Measurements from ENCODE around the gene RUFY1. TPM values are rescaled to one million over a fixed set of nuclear protein-coding genes. Genes with fewer than 3 reads are reported as not detected.
"Not testable (repeated sequence)": the region's sequence is repeated elsewhere in the genome, so short reads cannot be mapped to it uniquely, and the experiment has no call there.

The RUFY1 gene
- polyA plus RNA-seq, 1 donor from 2014 or later: 31.3 TPM

- no peak for TF ChIP-seq MXI1 (conservative IDR thresholded peaks at IDR 0.05; ENCODE audit: poor library complexity, severe bottlenecking)
- TF ChIP-seq SMC3 (conservative IDR thresholded peaks at IDR 0.05; ENCODE audit: poor library complexity): no peak
- no peak for TF ChIP-seq REST (IDR thresholded peaks at IDR 0.05; ENCODE audit: borderline replicate concordance)
- no peak for TF ChIP-seq EZH2 (IDR thresholded peaks at IDR 0.05; ENCODE audit: borderline replicate concordance, insufficient read depth, low read length, poor library complexity, severe bottlenecking)
- no peak for TF ChIP-seq TAF1 (IDR thresholded peaks at IDR 0.05; ENCODE audit: low read depth)
- TF ChIP-seq CTCF (IDR thresholded peaks at IDR 0.05; ENCODE audit: poor library complexity, severe bottlenecking): no peak
- TF ChIP-seq EP300 (conservative IDR thresholded peaks at IDR 0.05; ENCODE audit: poor library complexity, severe bottlenecking): no peak
- TF ChIP-seq RAD21 (conservative IDR thresholded peaks at IDR 0.05): no peak
- TF ChIP-seq POLR2AphosphoS5 (IDR thresholded peaks at IDR 0.05): no peak
- Histone ChIP-seq H3K79me2 (replicated peaks; ENCODE audit: insufficient read depth, low read length) (no peaks in the 10 kb centered on the region), H3K9me3 (ENCODE audit: low read length) (no peaks in the 10 kb centered on the region), H2AFZ (ENCODE audit: low read depth, low read length) (no peak overlapping the region), H3K4me3 (ENCODE audit: low read length) (no peak overlapping the region), H3F3A (ENCODE audit: insufficient read depth, low read length, poor library complexity, severe bottlenecking) (no peaks in the 10 kb centered on the region), H3K27me3 (ENCODE audit: insufficient read depth, low read depth, low read length) (no peaks in the 10 kb centered on the region), H4K20me1 (ENCODE audit: insufficient read depth) (no peaks in the 10 kb centered on the region), H3K9me2 (ENCODE audit: insufficient read depth, low read length) (no peaks in the 10 kb centered on the region), H3K27ac (ENCODE audit: low read length) (no peak overlapping the region), H3K36me3 (ENCODE audit: insufficient read depth, low read length) (no peaks in the 10 kb centered on the region), H3K9ac (ENCODE audit: low read length) (no peak overlapping the region), H3K4me2 (ENCODE audit: low read length) (no peak overlapping the region)
Observed at GRCh38 chr5:179516221-179516620, 34.1 kb upstream of the RUFY1 start.

GRCh38 chr5:179517746-179518145, 32.6 kb upstream of the RUFY1 start:
- not testable (repeated sequence) for H3K36me3 ChIP-seq (ENCODE audit: insufficient read depth, low read length); H4K20me1 ChIP-seq (ENCODE audit: insufficient read depth); H3K79me2 ChIP-seq (replicated peaks; ENCODE audit: insufficient read depth, low read length); H3K4me2 ChIP-seq (ENCODE audit: low read length); H3K9ac ChIP-seq (ENCODE audit: low read length); H3K27ac ChIP-seq (ENCODE audit: low read length); H3K4me3 ChIP-seq (ENCODE audit: low read length); H3K9me2 ChIP-seq (ENCODE audit: insufficient read depth, low read length); H3K27me3 ChIP-seq (ENCODE audit: insufficient read depth, low read depth, low read length); H2AFZ ChIP-seq (ENCODE audit: low read depth, low read length); H3F3A ChIP-seq (ENCODE audit: insufficient read depth, low read length, poor library complexity, severe bottlenecking); H3K9me3 ChIP-seq (ENCODE audit: low read length)

- H3K27me3 ChIP-seq (ENCODE audit: insufficient read depth, low read depth, low read length); H3K9ac ChIP-seq (ENCODE audit: low read length); H3K27ac ChIP-seq (ENCODE audit: low read length); H3K4me2 ChIP-seq (ENCODE audit: low read length); H3F3A ChIP-seq (ENCODE audit: insufficient read depth, low read length, poor library complexity, severe bottlenecking); H4K20me1 ChIP-seq (ENCODE audit: insufficient read depth); H3K9me3 ChIP-seq (ENCODE audit: low read length); H3K9me2 ChIP-seq (ENCODE audit: insufficient read depth, low read length); H3K36me3 ChIP-seq (ENCODE audit: insufficient read depth, low read length); H3K79me2 ChIP-seq (replicated peaks; ENCODE audit: insufficient read depth, low read length); H2AFZ ChIP-seq (ENCODE audit: low read depth, low read length); H3K4me3 ChIP-seq (ENCODE audit: low read length): not testable (repeated sequence)
Observed at GRCh38 chr5:179518369-179518768, 32.0 kb upstream of the RUFY1 start.

- H3K79me2 ChIP-seq (replicated peaks; ENCODE audit: insufficient read depth, low read length); H3K4me2 ChIP-seq (ENCODE audit: low read length); H3K27ac ChIP-seq (ENCODE audit: low read length); H3F3A ChIP-seq (ENCODE audit: insufficient read depth, low read length, poor library complexity, severe bottlenecking); H3K9ac ChIP-seq (ENCODE audit: low read length); H4K20me1 ChIP-seq (ENCODE audit: insufficient read depth); H3K9me3 ChIP-seq (ENCODE audit: low read length); H3K9me2 ChIP-seq (ENCODE audit: insufficient read depth, low read length); H3K36me3 ChIP-seq (ENCODE audit: insufficient read depth, low read length); H3K4me3 ChIP-seq (ENCODE audit: low read length); H3K27me3 ChIP-seq (ENCODE audit: insufficient read depth, low read depth, low read length); H2AFZ ChIP-seq (ENCODE audit: low read depth, low read length): not testable (repeated sequence)
Observed at GRCh38 chr5:179519416-179520070, 30.8 kb upstream of the RUFY1 start.

- not testable (repeated sequence) for H3K9me3 ChIP-seq (ENCODE audit: low read length); H3F3A ChIP-seq (ENCODE audit: insufficient read depth, low read length, poor library complexity, severe bottlenecking); H3K27ac ChIP-seq (ENCODE audit: low read length); H3K9me2 ChIP-seq (ENCODE audit: insufficient read depth, low read length); H3K27me3 ChIP-seq (ENCODE audit: insufficient read depth, low read depth, low read length); H4K20me1 ChIP-seq (ENCODE audit: insufficient read depth); H3K4me3 ChIP-seq (ENCODE audit: low read length); H2AFZ ChIP-seq (ENCODE audit: low read depth, low read length); H3K4me2 ChIP-seq (ENCODE audit: low read length); H3K9ac ChIP-seq (ENCODE audit: low read length); H3K36me3 ChIP-seq (ENCODE audit: insufficient read depth, low read length); H3K79me2 ChIP-seq (replicated peaks; ENCODE audit: insufficient read depth, low read length)
Observed at GRCh38 chr5:179522107-179522506, 28.2 kb upstream of the RUFY1 start.

All from neural cell (in vitro differentiated cells).